ENCODE measurements around the gene CTIF. TPM values are rescaled to one million over a fixed set of nuclear protein-coding genes. Genes with fewer than 3 reads are reported as not detected.
A peak's percentile ranks its signal among the peaks of the same experiment; 100 is the strongest.

Gene CTIF
- total and polyA plus RNA-seq, 4 experiments from 2014 or later: 5.2 to 6.5 TPM; not detected in 2

GRCh38 chr18:48673853-48674721, 135.3 kb downstream of the CTIF start:
- Mint-ChIP-seq H3K27ac (no peak overlapping the region), H3K27me3 (no peaks in the 10 kb centered on the region), H3K4me1 (peaks cover 0 to 3% (median 2%) of the 10 kb centered on the region in 4 donors), H3K36me3 (peaks cover 9 to 12% of the 10 kb centered on the region in 2 donors), H3K4me3 (no peak overlapping the region), H3K9me3 (peaks cover 0 to 12% (median 6%) of the 10 kb centered on the region in 8 donors)
- H3K4me3 ChIP-seq (ENCODE audit: low read length in 2 of 2): no peak overlapping the region
- H3K36me3 ChIP-seq (ENCODE audit: insufficient read depth, low read length): no peaks in the 10 kb centered on the region
- H3K27me3 ChIP-seq (ENCODE audit: insufficient read depth, low read length): no peaks in the 10 kb centered on the region
- DNase-seq: no peak
- peaks cover 7% of the 10 kb centered on the region for H3K4me1 ChIP-seq (ENCODE audit: insufficient read depth, low read length)
- ChIA-PET CTCF (ENCODE audit: partially characterized antibody) (interaction anchor here (0.6 to 2.8 kb wide), 16 partner anchors 9 to 1187 kb away, joined by 3 to 15 read pairs (median 4); partner anchors contain the start of gene C18orf32), POLR2A (ENCODE audit: partially characterized antibody) (no interaction called here)
- intact Hi-C loops (cut with micrococcal nuclease): loop anchor here (2.0 to 10.0 kb wide), 3 partner anchors 505 to 1595 kb away; no protein-coding TSS in a partner anchor
- no peak overlapping the region for H3K27ac ChIP-seq (ENCODE audit: low read depth, low read length)
- no peaks in the 10 kb centered on the region for H3K9me3 ChIP-seq (ENCODE audit: control insufficient read depth in 1 of 2, low read length in 2 of 2)

- Histone ChIP-seq H3K4me1 (ENCODE audit: insufficient read depth, low read length) (peaks cover 7% of the 10 kb centered on the region), H3K36me3 (ENCODE audit: insufficient read depth, low read length) (no peaks in the 10 kb centered on the region), H3K27ac (ENCODE audit: low read depth, low read length) (no peak overlapping the region), H3K4me3 (ENCODE audit: low read length in 2 of 2) (no peak overlapping the region), H3K9me3 (ENCODE audit: control insufficient read depth in 1 of 2, low read length in 2 of 2) (no peaks in the 10 kb centered on the region), H3K27me3 (ENCODE audit: insufficient read depth, low read length) (no peaks in the 10 kb centered on the region)
- H3K9me3 Mint-ChIP-seq: peaks cover 0 to 12% (median 7%) of the 10 kb centered on the region in 8 donors
- H3K4me3 Mint-ChIP-seq: no peak overlapping the region
- peaks cover 0 to 3% (median 2%) of the 10 kb centered on the region in 4 donors for H3K4me1 Mint-ChIP-seq
- POLR2A ChIA-PET (ENCODE audit: partially characterized antibody): no interaction called here
- intact Hi-C loops (cut with micrococcal nuclease): loop anchor here (1.0 to 10.0 kb wide), 8 partner anchors 367 to 1594 kb away; partner anchors contain the start of gene DYM
- no peak overlapping the region for H3K27ac Mint-ChIP-seq
- CTCF ChIA-PET (ENCODE audit: partially characterized antibody): interaction anchor here (0.6 to 2.8 kb wide), 17 partner anchors 9 to 1186 kb away, joined by 3 to 15 read pairs (median 4); partner anchors contain the start of gene C18orf32
- DNase-seq: no peak
- no peaks in the 10 kb centered on the region for H3K27me3 Mint-ChIP-seq
- H3K36me3 Mint-ChIP-seq: peaks cover 9 to 12% of the 10 kb centered on the region in 2 donors
Observed at GRCh38 chr18:48674758-48675351, 136.0 kb downstream of the CTIF start.

GRCh38 chr18:48675352-48675761, 136.5 kb downstream of the CTIF start:
- peaks cover 8 to 12% of the 10 kb centered on the region in 2 donors for H3K36me3 Mint-ChIP-seq
- no peak overlapping the region for H3K4me3 Mint-ChIP-seq
- peaks cover 0 to 3% (median 2%) of the 10 kb centered on the region in 4 donors for H3K4me1 Mint-ChIP-seq
- Histone ChIP-seq H3K36me3 (ENCODE audit: insufficient read depth, low read length) (no peaks in the 10 kb centered on the region), H3K4me3 (ENCODE audit: low read length in 2 of 2) (no peak overlapping the region), H3K27me3 (ENCODE audit: insufficient read depth, low read length) (no peaks in the 10 kb centered on the region), H3K9me3 (ENCODE audit: control insufficient read depth in 1 of 2, low read length in 2 of 2) (no peaks in the 10 kb centered on the region), H3K4me1 (ENCODE audit: insufficient read depth, low read length) (peaks cover 7% of the 10 kb centered on the region), H3K27ac (ENCODE audit: low read depth, low read length) (no peak overlapping the region)
- DNase-seq: peak; percentile 70 to 79 (median 75)
- intact Hi-C loops (cut with micrococcal nuclease): loop anchor here (1.0 to 10.0 kb wide), 8 partner anchors 367 to 1593 kb away; partner anchors contain the start of gene DYM
- POLR2A ChIA-PET (ENCODE audit: partially characterized antibody): no interaction called here
- CTCF ChIA-PET (ENCODE audit: partially characterized antibody): interaction anchor here (0.6 to 2.8 kb wide), 9 partner anchors 365 to 1186 kb away, joined by 3 to 15 read pairs (median 6); partner anchors contain the start of gene C18orf32
- H3K27ac Mint-ChIP-seq: peak overlapping the region in 1 of 7 donors; percentile 23
- H3K27me3 Mint-ChIP-seq: no peaks in the 10 kb centered on the region
- H3K9me3 Mint-ChIP-seq: peaks cover 0 to 12% (median 7%) of the 10 kb centered on the region in 8 donors

GRCh38 chr18:48675912-48676311, 137.1 kb downstream of the CTIF start:
- Mint-ChIP-seq H3K4me3 (no peak overlapping the region), H3K9me3 (peaks cover 0 to 9% (median 7%) of the 10 kb centered on the region in 8 donors), H3K36me3 (peaks cover 5 to 9% of the 10 kb centered on the region in 2 donors), H3K27me3 (no peaks in the 10 kb centered on the region), H3K27ac (no peak overlapping the region), H3K4me1 (peaks cover 0 to 3% (median 2%) of the 10 kb centered on the region in 4 donors)
- ChIA-PET POLR2A (ENCODE audit: partially characterized antibody) (no interaction called here), CTCF (ENCODE audit: partially characterized antibody) (interaction anchor here (0.6 to 2.8 kb wide), 6 partner anchors 365 to 1183 kb away, joined by 3 to 14 read pairs (median 4); no protein-coding TSS in a partner anchor)
- H3K4me1 ChIP-seq (ENCODE audit: insufficient read depth, low read length): peaks cover 7% of the 10 kb centered on the region
- H3K36me3 ChIP-seq (ENCODE audit: insufficient read depth, low read length): no peaks in the 10 kb centered on the region
- no peaks in the 10 kb centered on the region for H3K27me3 ChIP-seq (ENCODE audit: insufficient read depth, low read length)
- H3K27ac ChIP-seq (ENCODE audit: low read depth, low read length): no peak overlapping the region
- H3K9me3 ChIP-seq (ENCODE audit: control insufficient read depth in 1 of 2, low read length in 2 of 2): no peaks in the 10 kb centered on the region
- no peak overlapping the region for H3K4me3 ChIP-seq (ENCODE audit: low read length in 2 of 2)
- intact Hi-C loops (cut with micrococcal nuclease): loop anchor here (1.0 to 10.0 kb wide), 10 partner anchors 101 to 1593 kb away; partner anchors contain the start of gene DYM
- no peak for DNase-seq

DNA sequence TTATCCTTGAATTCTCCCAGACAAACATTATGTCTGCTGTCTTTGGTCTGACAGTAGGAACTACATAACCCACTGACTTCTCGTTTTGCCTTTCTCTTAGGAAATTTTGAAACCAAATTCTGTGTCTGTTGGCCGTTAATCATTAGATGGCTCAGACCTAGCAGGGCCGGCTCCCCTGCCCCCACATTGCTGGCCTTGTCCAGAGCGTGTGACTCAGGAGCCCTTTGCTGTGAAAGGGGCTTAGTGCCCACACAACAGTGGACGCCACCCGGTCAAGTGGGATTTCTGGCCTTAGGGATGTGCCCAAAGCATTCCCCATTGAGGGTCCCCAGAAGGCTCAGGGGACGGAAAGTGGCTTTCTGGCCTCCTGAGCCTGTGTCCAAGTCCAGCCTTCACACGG, 137.5 kb downstream of the CTIF start:
- Histone ChIP-seq H3K27me3 (ENCODE audit: insufficient read depth, low read length) (no peaks in the 10 kb centered on the region), H3K4me3 (ENCODE audit: low read length in 2 of 2) (no peak overlapping the region), H3K36me3 (ENCODE audit: insufficient read depth, low read length) (no peaks in the 10 kb centered on the region), H3K9me3 (ENCODE audit: control insufficient read depth in 1 of 2, low read length in 2 of 2) (no peaks in the 10 kb centered on the region), H3K4me1 (ENCODE audit: insufficient read depth, low read length) (peaks cover 7% of the 10 kb centered on the region), H3K27ac (ENCODE audit: low read depth, low read length) (no peak overlapping the region)
- Mint-ChIP-seq H3K4me3 (no peak overlapping the region), H3K27ac (no peak overlapping the region), H3K9me3 (peaks cover 0 to 7% (median 4%) of the 10 kb centered on the region in 8 donors), H3K36me3 (peaks cover 4 to 5% of the 10 kb centered on the region in 2 donors), H3K27me3 (no peaks in the 10 kb centered on the region), H3K4me1 (peaks cover 0 to 3% (median 2%) of the 10 kb centered on the region in 4 donors)
- no peak for DNase-seq
- ChIA-PET POLR2A (ENCODE audit: partially characterized antibody) (no interaction called here), CTCF (ENCODE audit: partially characterized antibody) (interaction anchor here (0.7 to 1.3 kb wide), 7 partner anchors 237 to 1360 kb away, joined by 3 to 11 read pairs (median 4); no protein-coding TSS in a partner anchor)
- intact Hi-C loops (cut with micrococcal nuclease): loop anchor here (1.0 to 10.0 kb wide), 4 partner anchors 101 to 786 kb away; partner anchors contain the start of gene DYM

DNA sequence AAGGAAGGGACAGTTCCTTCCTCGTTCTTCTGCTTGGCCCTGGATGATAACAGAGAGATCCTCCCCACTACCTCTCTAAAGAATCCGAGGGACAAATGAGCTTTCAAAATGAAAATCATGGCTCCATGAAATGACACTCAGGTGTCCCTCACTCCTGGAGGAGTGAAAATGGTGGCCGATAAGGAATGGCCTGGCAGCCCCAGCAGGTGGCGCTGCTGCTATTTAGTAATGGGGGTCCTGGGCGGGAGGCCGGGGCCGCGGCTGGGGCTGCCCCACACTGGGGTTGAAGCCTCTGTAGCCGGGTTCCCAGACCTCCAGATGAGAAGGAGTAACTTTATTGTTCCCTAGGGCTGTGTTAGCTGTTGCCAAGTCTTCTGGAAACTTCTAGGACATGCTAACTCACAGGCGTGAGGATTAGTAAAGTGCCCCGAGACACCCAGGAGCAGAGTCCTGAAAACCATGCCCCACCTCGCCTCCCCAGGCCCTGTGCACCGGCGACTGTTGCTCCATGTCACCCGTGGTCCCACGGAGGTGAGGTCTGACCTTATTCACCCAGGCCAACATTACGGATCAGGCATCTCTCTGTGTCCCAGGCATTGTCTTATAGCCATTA, 138.0 kb downstream of the CTIF start:
- Histone ChIP-seq H3K4me3 (ENCODE audit: low read length in 2 of 2) (no peak overlapping the region), H3K9me3 (ENCODE audit: control insufficient read depth in 1 of 2, low read length in 2 of 2) (no peaks in the 10 kb centered on the region), H3K27me3 (ENCODE audit: insufficient read depth, low read length) (no peaks in the 10 kb centered on the region), H3K4me1 (ENCODE audit: insufficient read depth, low read length) (peaks cover 7% of the 10 kb centered on the region), H3K27ac (ENCODE audit: low read depth, low read length) (no peak overlapping the region), H3K36me3 (ENCODE audit: insufficient read depth, low read length) (no peaks in the 10 kb centered on the region)
- Mint-ChIP-seq H3K27me3 (no peaks in the 10 kb centered on the region), H3K9me3 (peaks cover 0 to 2% (median 0%) of the 10 kb centered on the region in 8 donors), H3K4me3 (no peak overlapping the region), H3K4me1 (peaks cover 0 to 3% (median 2%) of the 10 kb centered on the region in 4 donors), H3K27ac (no peak overlapping the region), H3K36me3 (no peaks in the 10 kb centered on the region)
- ChIA-PET POLR2A (ENCODE audit: partially characterized antibody) (no interaction called here), CTCF (ENCODE audit: partially characterized antibody) (interaction anchor here (0.7 to 1.3 kb wide), 7 partner anchors 237 to 1360 kb away, joined by 3 to 11 read pairs (median 4); no protein-coding TSS in a partner anchor)
- DNase-seq: peak in 4 of 5 donors; percentile 41 to 51 (median 44)
- intact Hi-C loops (cut with micrococcal nuclease): loop anchor here (1.0 to 10.0 kb wide), 4 partner anchors 100 to 785 kb away; partner anchors contain the start of gene DYM

Data from CD4-positive, alpha-beta memory T cell (primary cell).